Measurements from ENCODE around the gene LMAN1. TPM values are rescaled to one million over a fixed set of nuclear protein-coding genes. Genes with fewer than 3 reads are reported as not detected.
A peak's percentile ranks its signal among the peaks of the same experiment; 100 is the strongest.

LMAN1 gene
- total RNA-seq, 2 donors from 2014 or later = 86.6 to 86.7 TPM

DNA sequence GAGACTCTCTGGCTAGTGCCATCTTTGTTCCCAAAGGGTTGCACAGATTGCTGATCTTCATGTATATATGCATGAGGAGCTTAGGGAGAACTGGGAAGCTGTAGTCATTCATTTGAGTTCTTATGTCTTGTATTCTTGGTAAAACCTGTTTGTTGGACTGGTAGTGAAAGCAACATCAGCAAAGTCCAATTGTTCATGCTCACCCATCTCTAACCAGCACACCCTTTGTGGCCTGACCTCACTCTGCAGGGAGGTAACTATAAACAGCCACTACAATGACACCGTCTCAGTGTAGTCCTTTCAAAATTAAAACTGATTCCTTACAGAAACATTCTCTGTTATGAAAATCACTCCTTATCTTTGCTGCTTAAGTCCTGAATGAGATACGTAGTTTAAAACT is 13.9 kb upstream of the LMAN1 start:
- WGBS, 2 donors = 74 to 94% methylated on average over 2 of the region's 2 CpGs
- H3K4me3 ChIP-seq = no peak overlapping the region
- no peaks in the 10 kb centered on the region for H3K9me3 ChIP-seq
- H3K36me3 ChIP-seq (replicated peaks in 1 of 2; ENCODE audit: insufficient read depth in 1 of 2, low read depth in 2 of 2) = no peaks in the 10 kb centered on the region
- H3K27ac ChIP-seq = no peak overlapping the region
- no peaks in the 10 kb centered on the region for H3K4me1 ChIP-seq
- intact Hi-C loops (cut with DNase I) = no loop called here
- ATAC-seq = no peak
- DNase-seq = no peak
- TF ChIP-seq, protein P1, sequence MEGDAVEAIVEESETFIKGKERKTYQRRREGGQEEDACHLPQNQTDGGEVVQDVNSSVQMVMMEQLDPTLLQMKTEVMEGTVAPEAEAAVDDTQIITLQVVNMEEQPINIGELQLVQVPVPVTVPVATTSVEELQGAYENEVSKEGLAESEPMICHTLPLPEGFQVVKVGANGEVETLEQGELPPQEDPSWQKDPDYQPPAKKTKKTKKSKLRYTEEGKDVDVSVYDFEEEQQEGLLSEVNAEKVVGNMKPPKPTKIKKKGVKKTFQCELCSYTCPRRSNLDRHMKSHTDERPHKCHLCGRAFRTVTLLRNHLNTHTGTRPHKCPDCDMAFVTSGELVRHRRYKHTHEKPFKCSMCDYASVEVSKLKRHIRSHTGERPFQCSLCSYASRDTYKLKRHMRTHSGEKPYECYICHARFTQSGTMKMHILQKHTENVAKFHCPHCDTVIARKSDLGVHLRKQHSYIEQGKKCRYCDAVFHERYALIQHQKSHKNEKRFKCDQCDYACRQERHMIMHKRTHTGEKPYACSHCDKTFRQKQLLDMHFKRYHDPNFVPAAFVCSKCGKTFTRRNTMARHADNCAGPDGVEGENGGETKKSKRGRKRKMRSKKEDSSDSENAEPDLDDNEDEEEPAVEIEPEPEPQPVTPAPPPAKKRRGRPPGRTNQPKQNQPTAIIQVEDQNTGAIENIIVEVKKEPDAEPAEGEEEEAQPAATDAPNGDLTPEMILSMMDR (IDR thresholded peaks at IDR 0.05) = no peak
- no peak for TF ChIP-seq POLR2A (IDR thresholded peaks at IDR 0.05)
- H3K27me3 ChIP-seq = no peaks in the 10 kb centered on the region

DNA sequence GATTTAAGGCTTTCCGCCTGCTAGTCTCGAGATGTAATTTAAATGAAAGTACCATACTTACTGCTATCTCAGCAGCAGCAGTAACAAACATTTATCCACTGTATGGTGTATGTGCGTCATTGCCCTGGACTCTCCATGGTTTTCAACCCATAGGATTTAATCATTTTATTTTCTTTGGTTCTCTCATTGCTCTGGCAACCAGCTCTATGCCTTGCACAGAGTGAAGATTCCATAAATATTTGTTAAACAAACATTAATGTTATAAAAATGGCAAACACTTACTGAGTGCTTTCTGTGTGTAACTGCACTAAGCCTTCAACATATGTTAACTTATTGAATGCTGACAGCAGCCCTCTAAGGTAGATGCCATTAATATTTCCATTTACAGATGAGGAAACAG is 1.3 kb upstream of the LMAN1 start:
- Histone ChIP-seq H3K36me3 (replicated peaks in 1 of 2; ENCODE audit: insufficient read depth in 1 of 2, low read depth in 2 of 2) (no peaks in the 10 kb centered on the region), H3K9me3 (no peaks in the 10 kb centered on the region), H3K27ac (no peak overlapping the region), H3K4me1 (peaks cover 22% of the 10 kb centered on the region), H3K4me3 (no peak overlapping the region), H3K27me3 (no peaks in the 10 kb centered on the region)
- intact Hi-C loops (cut with DNase I) = no loop called here
- 93 to 97% methylated on average over 3 of the region's 3 CpGs for WGBS, 2 donors
- DNase-seq = no peak
- no peak for ATAC-seq
- no peak for TF ChIP-seq POLR2A (IDR thresholded peaks at IDR 0.05)
- TF ChIP-seq, protein P1 (IDR thresholded peaks at IDR 0.05) = no peak

DNA sequence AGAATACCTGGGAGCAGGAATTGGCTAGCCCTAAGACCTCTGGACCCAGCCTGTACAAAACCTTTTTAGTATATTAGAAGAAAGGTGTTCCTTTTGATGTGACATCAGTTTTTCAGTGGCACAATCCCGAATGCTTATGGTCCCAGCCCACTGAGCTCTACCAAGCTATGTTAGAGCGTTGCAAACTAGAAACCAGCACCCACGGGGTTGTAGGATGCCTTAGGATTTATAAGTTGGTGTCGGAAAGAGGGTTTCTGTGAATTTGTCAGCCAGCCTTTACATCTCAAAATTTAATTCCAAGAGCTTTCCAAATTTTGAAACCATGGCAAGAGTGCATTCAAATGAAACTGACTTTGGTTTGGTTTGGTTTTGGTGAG is 499 bp upstream of the LMAN1 start:
- peak; percentile 21 for ATAC-seq
- Histone ChIP-seq H3K9me3 (no peaks in the 10 kb centered on the region), H3K36me3 (replicated peaks in 1 of 2; ENCODE audit: insufficient read depth in 1 of 2, low read depth in 2 of 2) (peaks cover 0 to 4% of the 10 kb centered on the region in 2 donors), H3K4me3 (peak overlapping the region; percentile 64 to 89), H3K27ac (peak overlapping the region in 3 of 4 donors; percentile 36 to 97 (median 96)), H3K27me3 (no peaks in the 10 kb centered on the region), H3K4me1 (peaks cover 25% of the 10 kb centered on the region)
- WGBS, 2 donors = 4 to 7% methylated on average over 4 of the region's 4 CpGs
- intact Hi-C loops (cut with DNase I) = no loop called here
- DNase-seq = no peak
- TF ChIP-seq POLR2A (IDR thresholded peaks at IDR 0.05) = no peak
- TF ChIP-seq, protein P1 (IDR thresholded peaks at IDR 0.05) = no peak

DNA sequence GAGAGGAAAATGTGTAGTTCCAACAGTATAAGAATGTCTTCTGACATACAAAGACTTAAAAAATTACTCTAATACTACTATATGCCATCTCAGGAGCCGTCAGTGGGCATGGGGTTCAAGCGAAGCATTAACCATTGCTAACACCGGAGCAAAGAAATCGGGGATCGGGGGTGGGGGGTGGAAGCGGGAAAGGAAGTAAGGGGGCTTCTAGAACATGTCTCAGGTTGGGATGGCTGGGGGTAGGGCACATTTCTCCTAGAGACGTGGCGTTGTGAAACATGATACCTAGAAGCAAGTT is 702 bp downstream of the LMAN1 start:
- H3K27me3 ChIP-seq = no peaks in the 10 kb centered on the region
- no peaks in the 10 kb centered on the region for H3K9me3 ChIP-seq
- H3K4me1 ChIP-seq = peaks cover 27% of the 10 kb centered on the region
- no peak for TF ChIP-seq POLR2A (IDR thresholded peaks at IDR 0.05)
- TF ChIP-seq, protein P1 (IDR thresholded peaks at IDR 0.05) = no peak
- H3K27ac ChIP-seq = peak overlapping the region; percentile 87 to 97 (median 96)
- WGBS, 2 donors = 0 to 1% methylated on average over 8 of the region's 8 CpGs
- peak overlapping the region; percentile 64 to 89 for H3K4me3 ChIP-seq
- DNase-seq (peak in 2 of 4 donors; percentile 63 to 68), ATAC-seq (no peak)
- H3K36me3 ChIP-seq (replicated peaks in 1 of 2; ENCODE audit: insufficient read depth in 1 of 2, low read depth in 2 of 2) = peaks cover 0 to 9% of the 10 kb centered on the region in 2 donors
- intact Hi-C loops (cut with DNase I) = no loop called here

DNA sequence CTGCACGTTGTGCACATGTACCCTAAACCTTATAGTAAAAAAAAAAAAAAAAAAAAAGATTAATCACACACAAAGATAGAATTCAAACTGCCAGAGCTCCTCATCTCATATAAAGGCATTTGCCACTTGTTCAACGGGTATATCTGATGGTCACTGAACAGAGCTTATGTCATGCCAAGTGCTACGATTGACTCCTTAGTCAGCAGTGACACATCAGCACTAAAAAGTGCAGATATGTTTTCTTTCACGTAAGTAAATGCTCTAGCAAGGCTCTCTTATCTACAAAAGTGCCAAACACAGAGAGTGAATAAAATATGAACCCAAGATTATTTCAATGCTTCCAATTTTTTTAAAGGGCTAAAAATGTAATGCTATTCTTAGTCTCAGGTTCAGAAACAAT is 1.1 kb downstream of the LMAN1 start:
- 4 to 6% methylated on average over 4 of the region's 4 CpGs for WGBS, 2 donors
- H3K36me3 ChIP-seq (replicated peaks in 1 of 2; ENCODE audit: insufficient read depth in 1 of 2, low read depth in 2 of 2) = peaks cover 0 to 10% of the 10 kb centered on the region in 2 donors
- peaks cover 30% of the 10 kb centered on the region for H3K4me1 ChIP-seq
- peak overlapping the region; percentile 87 to 97 (median 96) for H3K27ac ChIP-seq
- no peaks in the 10 kb centered on the region for H3K27me3 ChIP-seq
- DNase-seq (peak; percentile 21 to 66 (median 31)), ATAC-seq (peak; percentile 51)
- TF ChIP-seq, protein P1 (IDR thresholded peaks at IDR 0.05) = no peak
- TF ChIP-seq POLR2A (IDR thresholded peaks at IDR 0.05) = no peak
- H3K4me3 ChIP-seq = peak overlapping the region; percentile 64 to 89
- intact Hi-C loops (cut with DNase I) = no loop called here
- H3K9me3 ChIP-seq = no peaks in the 10 kb centered on the region

All from body of pancreas (tissue), 4 donors.